ENCODE data around the gene CYP1A2.
"Not testable (repeated sequence)": the region's sequence is repeated elsewhere in the genome, so short reads cannot be mapped to it uniquely, and the experiment has no call there.

The CYP1A2 gene

GRCh38 chr15:74748322-74748946 lies at the start of gene CYP1A2:
Gene CYP1A2, plus strand, starts transcription at chr15:74748845. Its CDS starts 894 bp downstream, at chr15:74749739.
- no peak for DNase-seq (ENCODE audit: low read depth)

- peak; percentile 94 for DNase-seq (ENCODE audit: low read depth)
These were observed 39.6 kb upstream of the CYP1A2 start for GRCh38 chr15:74709011-74709410.

- no peak for DNase-seq (ENCODE audit: low read depth)
These were observed 38.8 kb upstream of the CYP1A2 start for GRCh38 chr15:74709892-74710291.

DNA sequence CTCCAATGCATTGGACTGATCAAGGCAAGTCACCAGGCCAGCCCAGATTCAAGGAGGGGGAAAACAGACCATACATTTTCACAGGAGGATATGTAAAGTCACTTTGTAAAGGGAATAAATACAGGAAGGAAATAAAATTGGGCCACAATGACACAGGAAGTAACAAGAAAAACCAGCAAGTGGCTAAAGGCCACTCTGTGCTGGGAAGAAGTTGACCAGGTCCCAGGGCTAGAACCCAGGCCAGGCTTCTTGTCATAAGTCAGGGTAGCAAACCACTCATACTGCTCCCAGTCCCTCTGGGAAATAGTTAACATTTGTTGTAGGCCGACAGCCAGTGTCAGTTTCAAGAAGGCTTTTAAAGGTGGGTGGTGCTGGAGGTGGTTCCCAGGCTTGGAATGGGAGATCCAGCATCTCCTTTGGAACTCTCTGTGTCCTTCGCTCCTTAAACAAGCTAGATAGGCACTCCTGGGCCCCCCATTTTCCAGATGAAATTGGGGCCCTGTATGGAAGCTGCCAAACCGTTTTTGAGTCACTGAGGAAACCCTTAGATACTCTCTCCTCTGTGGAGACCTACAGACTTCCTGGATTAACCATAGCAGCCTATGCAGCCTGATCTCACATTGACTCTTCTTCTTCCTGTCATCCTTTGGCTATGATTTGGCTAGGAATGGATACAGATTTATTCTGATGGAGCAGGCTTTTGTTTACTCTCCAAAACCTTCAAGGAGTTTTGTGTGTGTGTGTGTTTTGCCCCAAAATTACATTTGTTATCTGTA lies 38.1 kb upstream of the CYP1A2 start:
- DNase-seq (ENCODE audit: low read depth), result no peak

- DNase-seq (ENCODE audit: low read depth), result no peak
These were observed 36.3 kb upstream of the CYP1A2 start for GRCh38 chr15:74712311-74712710.

DNA sequence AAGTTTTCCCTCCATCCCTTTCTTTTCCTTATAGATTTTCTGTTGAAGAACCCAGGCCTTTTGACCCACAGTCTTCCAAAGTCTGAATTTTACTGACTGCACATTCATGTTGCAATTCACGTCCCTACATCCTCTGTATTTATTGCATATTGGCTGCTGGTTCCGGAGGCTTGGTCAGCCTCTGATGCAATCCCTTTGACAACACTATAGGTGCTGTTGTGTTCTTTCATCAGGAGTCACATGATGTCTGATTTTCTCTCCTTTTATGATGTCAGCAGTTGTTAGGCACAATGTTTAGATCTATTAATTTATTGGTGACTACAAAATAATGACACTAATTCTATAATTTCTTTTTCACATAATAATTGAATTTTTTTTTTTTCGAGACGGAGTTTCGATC lies 32.0 kb upstream of the CYP1A2 start:
- DNase-seq (ENCODE audit: low read depth), result peak; percentile 19

DNA sequence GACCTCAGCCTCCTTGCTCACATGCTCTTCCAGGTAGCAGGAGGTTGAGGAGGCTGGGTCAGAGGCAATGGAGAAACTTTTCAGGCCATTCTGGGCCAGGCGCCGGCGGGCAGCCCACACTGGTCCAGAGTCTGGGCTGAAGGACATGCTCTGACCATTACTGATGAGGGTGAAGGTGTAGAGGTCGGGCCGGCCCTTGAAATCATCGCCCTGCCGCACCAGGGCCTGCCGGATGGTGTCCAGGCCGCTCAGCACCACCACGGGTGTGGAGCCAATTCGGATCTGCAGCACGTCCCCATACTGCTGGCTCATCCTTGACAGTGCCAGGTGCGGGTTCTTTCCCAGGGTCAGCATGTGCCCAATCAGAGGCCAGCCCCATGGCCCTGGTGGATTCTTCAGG lies 26.1 kb upstream of the CYP1A2 start:
- no peak for DNase-seq (ENCODE audit: low read depth)

DNA sequence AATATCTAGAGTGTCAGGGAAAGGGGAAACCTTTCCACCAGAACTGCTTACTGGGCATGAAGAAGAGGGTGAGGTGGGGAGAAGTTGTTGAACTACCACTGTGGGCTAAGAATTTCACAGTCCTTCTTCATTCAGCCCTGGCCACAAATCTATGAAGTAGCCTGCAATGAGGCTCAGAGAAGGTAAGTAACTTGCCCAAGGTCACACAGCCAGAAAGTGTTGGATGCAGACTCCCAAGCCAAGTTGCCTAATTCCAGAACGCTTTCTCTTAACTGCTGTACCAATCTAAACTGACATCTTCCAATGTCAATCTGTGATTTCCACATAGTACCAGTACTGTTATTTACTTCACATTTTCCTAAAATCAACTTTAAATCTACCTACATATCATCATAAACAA lies 25.5 kb upstream of the CYP1A2 start:
- DNase-seq (ENCODE audit: low read depth), result no peak

DNA sequence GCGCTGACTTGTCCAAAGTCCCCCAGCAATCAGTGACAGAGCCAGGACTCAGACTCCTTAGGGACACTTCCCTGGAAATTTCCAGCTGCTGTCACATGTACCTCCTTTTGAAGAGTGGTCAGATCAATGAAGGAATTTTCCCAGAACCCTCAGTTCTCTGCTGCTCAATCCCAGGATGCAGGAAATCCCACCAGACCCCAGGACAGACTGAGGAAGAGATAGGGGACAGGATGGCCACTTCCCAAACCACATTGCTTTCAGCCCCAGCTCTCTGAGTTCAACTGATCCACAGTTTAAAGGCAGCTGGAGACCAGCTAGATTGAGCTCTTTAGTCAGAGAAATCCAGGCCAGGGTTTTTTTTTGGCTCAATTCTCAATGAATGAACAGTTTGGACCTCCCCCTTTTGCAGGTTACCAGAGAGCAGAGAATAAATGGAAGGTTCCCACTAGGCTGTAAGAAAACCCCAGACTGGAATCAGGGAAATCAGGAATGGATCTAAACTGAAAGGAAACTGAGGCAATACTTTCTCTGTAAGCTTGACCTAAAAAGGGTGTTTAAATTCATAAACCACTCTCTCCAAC lies 24.8 kb upstream of the CYP1A2 start:
- peak; percentile 70 for DNase-seq (ENCODE audit: low read depth)

DNA sequence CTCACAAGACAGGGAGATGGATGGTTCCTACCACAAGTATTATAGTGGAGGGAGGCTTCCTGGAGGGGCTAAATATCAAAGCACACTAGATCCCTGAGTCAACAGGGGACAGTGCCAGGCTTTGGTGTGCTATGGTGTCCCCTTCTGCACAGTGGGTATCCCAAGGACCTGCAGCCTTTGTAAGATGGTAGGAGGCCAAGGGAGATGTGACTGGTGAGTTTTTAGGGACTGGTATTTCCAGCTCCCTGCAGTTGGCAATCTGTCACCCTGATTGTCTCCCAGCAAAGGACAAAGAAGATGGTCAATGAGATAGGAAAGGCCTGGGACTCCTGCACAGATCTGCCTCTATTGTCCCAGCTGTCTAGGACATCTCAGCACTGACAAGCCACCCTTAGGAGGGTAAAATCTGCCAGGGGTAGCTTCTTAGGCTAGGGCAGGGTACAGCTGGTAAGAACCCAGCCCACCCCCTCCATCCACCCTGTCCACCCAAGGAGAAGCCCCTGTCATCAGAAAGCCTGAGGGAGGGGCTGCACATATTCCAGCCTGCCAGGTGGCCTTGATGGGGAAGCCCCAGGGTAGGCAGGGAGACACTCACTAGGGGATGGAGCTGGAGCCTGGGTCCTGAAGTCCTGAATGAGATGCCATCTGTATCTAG lies 23.9 kb upstream of the CYP1A2 start:
- DNase-seq (ENCODE audit: low read depth), result no peak

GRCh38 chr15:74725225-74725774 lies 23.3 kb upstream of the CYP1A2 start, which contains the start of gene CYP1A1:
Gene CYP1A1, minus strand, starts transcription at chr15:74725528. Its CDS starts 2,431 bp downstream, at chr15:74723097.
- DNase-seq (ENCODE audit: low read depth), result no peak

GRCh38 chr15:74725845-74726773 lies 22.5 kb upstream of the CYP1A2 start:
- DNase-seq (ENCODE audit: low read depth), result no peak

GRCh38 chr15:74726774-74727164 lies 21.9 kb upstream of the CYP1A2 start:
- no peak for DNase-seq (ENCODE audit: low read depth)

DNA sequence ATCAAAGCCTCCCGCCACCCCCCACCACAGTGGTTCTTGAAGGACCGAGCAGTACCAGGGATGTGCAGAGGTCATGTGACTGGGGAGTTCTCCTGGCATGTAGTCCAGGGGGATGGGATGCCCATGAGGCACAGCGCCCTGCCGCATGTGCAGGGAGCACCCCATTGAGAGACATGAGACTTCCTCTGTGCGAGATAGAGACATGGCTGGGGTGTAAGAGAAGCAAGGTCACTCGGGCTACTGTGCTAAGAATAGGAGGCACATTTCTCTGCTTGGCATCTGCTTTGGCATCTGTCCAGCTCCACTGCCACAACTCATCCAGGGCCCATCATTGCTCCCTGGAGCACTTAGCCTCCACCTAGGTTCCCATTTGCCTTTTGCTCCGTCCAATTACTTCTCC lies 20.9 kb upstream of the CYP1A2 start:
- no peak for DNase-seq (ENCODE audit: low read depth)

- DNase-seq (ENCODE audit: low read depth), result not testable (repeated sequence)
These were observed 19.9 kb upstream of the CYP1A2 start for GRCh38 chr15:74728699-74729098.

GRCh38 chr15:74729372-74729771 lies 19.3 kb upstream of the CYP1A2 start:
- not testable (repeated sequence) for DNase-seq (ENCODE audit: low read depth)

GRCh38 chr15:74730619-74731316 lies 17.9 kb upstream of the CYP1A2 start:
- DNase-seq (ENCODE audit: low read depth), result no peak

DNA sequence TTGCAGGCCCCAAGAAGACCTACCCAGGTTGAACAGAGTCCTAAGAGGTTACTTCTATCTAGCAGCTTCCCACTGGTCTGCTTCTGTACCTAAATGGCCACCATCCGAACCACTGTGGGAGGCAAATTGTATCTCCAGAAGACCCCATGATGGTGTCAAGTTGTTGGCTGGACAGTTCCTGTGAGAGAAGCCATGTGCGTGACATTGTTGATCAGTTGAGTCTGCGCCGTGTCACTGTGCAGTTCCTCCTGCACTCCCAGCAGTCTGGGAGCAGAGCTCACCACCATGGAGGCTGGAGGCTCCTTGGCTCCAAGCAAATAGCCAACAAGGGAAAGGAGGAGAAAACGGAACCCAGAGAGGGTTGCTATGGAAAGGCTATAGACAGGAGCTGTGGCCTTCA lies 15.8 kb upstream of the CYP1A2 start:
- no peak for DNase-seq (ENCODE audit: low read depth)

DNA sequence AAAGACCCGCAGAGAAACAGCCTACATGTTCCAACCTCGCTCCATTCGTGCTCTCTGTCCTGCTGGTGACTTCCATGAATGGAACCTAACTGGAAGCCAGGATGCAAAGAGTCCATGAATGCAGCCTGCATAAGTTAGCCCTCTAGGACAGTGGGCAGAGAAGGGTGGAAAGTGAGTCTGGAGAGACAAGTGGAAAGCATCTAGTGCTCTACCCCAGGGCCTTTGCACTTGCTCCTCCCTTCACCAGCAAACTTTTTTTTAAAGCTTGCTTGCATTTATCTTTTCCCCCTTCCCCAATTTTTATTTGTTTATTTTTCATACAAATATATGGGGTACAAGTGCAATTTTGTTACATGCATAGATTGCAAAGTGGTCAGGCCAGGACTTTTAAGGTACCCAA lies 15.4 kb upstream of the CYP1A2 start:
- DNase-seq (ENCODE audit: low read depth), result no peak

DNA sequence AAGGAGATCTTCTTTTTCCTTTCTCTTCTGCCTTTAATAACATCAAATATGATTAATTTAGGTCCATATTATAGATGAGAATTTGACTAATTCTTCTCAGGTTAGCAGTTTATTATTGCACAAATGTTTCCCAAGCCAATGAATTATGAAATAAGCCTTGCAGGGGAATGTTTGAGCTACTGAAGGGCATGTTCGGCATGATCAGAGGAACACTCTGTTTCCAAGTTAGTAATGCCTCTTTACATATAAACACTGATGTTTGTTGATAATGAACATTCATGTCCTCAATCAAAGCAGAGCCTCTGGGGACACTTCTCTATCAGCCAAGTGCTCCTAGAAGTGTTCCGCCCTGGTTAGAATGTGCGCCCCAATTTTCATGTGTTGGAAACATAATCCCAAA lies 13.3 kb upstream of the CYP1A2 start:
- no peak for DNase-seq (ENCODE audit: low read depth)

DNA sequence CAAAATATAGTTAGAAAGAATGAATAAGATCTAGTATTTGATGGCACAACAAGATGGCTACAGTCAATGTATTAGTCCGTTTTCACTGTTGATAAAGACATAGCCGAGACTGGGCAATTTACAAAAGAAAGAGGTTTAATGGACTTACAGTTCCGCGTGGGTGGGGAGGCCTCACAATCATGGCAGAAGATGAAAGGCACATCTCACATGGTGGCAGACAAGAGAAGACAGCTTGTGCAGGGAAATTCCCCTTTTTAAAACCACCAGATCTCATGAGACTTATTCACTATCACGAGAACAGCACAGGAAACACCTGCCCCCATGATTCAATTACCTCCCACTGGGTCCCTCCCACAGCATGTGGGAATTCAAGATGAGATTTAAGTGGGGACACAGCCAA lies 10.4 kb upstream of the CYP1A2 start:
- DNase-seq (ENCODE audit: low read depth), result not testable (repeated sequence)
